NOMO-1 (cell line): ENCODE measurements around the gene NIPAL4.

ENCODE experiments used
- DNase-seq, 2 experiments: peaks; one replicate each; lab custom pipeline; 2025; ENCODE audit not compliant: unreplicated experiment in 2 of 2; lab: John Stamatoyannopoulos, UW

The NIPAL4 gene

GRCh38 chr5:157460921-157461792, 1.1 kb downstream of the NIPAL4 start:
- DNase-seq = no peak

DNA sequence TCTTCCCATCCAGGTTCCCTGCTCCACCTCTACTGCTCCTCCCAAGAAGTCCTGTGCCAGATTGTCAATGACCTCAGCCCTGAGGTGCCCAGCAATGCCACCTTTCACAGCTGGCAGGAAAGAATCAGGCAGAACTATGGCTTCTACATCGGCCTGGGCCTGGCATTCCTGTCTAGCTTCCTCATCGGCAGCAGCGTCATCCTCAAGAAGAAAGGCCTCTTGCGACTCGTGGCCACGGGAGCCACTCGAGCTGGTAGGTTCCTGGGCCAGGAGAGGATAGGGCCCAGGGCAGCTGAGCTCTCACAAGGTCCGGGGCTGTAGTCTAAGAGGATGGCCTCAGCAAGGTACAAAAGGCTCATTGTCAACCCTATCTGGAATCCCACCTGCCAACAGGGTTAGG, 3.1 kb downstream of the NIPAL4 start:
- DNase-seq = no peak

GRCh38 chr5:157463621-157464518, 3.9 kb downstream of the NIPAL4 start:
- peak in 1 of 2 experiments; percentile 54 for DNase-seq

DNA sequence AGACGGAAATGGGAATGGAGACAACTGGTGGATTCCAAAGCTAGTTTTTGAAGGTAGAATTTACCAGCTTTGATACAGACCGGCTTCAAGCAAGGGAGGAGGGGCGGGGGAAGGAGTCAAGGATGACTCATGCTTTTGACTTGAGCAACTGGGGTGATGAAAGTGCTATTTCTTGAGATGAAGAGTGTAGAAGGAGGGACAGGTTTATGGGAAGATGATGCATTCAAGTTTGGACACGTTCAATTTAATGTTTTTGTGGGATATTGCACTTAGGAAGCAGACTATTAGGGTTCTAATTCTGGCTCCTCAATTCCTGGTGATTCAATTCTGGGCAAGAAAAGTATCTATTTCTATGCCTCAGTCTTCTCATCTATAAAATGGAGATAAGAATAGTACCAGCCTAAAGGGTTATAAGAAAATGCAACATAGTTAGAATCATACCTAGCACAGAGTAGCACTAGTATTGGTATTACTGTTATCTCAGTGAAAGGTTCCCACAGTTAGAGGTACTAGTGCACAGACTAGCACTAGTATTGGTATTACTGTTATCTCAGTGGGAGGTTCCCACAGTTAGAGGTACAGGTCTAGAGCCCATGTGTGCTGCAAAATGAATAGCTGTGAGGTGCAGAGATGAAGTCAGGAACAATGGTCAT, 4.6 kb downstream of the NIPAL4 start:
- peak; percentile 71 to 92 for DNase-seq

GRCh38 chr5:157468293-157468965, 8.4 kb downstream of the NIPAL4 start:
- no peak for DNase-seq

GRCh38 chr5:157469073-157469472, 9.1 kb downstream of the NIPAL4 start:
- DNase-seq = no peak

DNA sequence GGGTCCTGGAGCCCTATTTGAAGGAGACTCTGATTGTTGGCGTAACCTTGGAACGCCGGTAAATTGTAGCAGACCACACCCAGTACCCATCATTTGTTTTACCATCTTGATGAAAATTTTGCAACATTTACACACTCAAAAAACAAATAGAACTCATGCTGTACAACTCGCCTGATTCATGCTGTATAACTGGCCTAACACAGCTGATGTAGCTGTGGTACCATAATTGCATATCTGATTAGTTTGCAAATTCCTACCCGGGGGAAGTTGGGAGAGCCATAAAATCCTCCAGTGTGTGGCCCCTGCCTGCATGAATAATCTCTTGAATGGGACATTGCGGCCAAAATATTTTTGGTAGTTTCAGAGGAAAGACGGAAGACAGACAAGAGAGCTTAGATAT, 9.7 kb downstream of the NIPAL4 start:
- no peak for DNase-seq

DNA sequence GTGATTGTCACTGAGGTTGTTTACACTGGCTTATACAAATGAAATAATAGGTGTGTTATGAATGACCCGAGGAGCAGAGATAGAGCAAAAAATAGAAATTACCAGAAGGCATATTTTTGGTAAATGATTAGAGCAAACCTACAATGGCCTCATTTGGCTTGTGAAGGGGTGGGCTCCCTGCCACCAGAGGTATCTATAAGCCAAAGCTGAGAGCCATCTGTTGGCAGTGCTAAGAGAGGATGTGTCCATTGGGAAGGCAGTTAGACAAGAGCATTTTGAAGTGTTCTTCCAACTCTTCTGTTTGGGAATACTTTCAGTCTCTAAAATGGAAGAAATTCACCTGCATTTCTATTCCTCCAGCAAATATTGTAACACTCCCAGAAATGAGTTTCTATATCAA, 10.6 kb downstream of the NIPAL4 start:
- no peak for DNase-seq

DNA sequence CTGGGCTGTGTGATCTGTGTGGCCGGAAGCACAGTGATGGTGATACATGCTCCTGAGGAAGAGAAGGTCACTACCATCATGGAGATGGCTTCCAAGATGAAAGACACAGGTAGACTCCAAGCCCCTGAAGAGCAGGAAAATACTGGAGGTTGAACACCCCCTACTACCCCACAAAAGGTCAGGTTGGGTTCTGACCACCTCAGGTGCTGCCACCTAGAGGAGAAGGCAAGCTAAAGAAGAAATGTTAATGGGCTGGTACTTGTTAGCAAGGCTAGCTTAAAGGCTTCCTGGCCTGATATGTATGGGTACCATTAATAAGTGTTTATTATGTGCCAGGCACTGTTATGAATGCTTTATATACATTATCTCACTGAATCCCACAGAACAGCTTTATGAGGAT, 11.7 kb downstream of the NIPAL4 start:
- peak; percentile 20 to 23 for DNase-seq

DNA sequence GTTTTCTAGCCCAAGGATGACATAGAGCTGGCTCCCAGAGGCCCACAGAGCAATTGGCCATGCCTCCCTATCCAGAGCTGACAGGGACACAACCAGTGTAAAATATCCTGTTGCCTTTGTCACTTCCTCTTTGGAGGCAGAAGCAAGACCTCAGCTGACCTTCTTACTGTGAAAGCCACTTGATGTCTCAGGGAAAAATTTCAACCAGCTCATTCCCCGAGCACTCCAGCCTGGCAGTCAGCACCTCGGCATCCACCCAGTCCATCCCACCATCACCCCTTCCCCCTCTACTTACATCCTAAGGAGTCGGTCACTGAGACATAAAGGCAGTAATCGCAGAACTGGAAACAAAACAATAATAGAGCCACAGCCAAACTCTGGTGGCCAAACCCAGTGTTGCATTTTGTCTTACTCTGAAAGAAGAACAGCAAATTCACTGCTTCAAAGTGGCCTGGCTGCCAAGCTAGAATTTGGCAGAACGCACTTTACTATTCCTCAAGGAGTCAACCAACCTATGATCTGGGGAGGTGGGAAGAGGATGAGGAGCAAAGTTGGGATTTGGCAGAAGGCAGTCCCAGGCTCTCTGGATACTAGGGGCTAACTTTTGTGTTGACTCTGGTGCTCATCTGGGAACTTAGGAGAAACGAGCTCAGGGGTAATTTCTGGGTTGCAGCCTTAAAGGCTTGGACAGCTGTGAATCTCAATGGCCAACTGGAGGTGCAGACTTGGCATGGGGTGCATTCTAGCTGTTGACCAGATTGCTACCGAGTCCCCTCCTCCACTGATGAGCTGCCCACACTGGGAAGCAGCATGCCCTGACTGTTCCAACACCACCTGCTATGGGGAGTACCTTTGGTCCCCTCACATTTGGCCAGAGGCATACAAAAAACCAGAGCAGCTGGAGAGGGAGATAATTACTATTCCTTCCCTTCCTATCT, 13.6 kb downstream of the NIPAL4 start:
- DNase-seq = peak in 1 of 2 experiments; percentile 48

GRCh38 chr5:157475432-157475831, 15.4 kb downstream of the NIPAL4 start:
- no peak for DNase-seq

GRCh38 chr5:157476702-157477408, 16.8 kb downstream of the NIPAL4 start:
- DNase-seq = peak; percentile 61

DNA sequence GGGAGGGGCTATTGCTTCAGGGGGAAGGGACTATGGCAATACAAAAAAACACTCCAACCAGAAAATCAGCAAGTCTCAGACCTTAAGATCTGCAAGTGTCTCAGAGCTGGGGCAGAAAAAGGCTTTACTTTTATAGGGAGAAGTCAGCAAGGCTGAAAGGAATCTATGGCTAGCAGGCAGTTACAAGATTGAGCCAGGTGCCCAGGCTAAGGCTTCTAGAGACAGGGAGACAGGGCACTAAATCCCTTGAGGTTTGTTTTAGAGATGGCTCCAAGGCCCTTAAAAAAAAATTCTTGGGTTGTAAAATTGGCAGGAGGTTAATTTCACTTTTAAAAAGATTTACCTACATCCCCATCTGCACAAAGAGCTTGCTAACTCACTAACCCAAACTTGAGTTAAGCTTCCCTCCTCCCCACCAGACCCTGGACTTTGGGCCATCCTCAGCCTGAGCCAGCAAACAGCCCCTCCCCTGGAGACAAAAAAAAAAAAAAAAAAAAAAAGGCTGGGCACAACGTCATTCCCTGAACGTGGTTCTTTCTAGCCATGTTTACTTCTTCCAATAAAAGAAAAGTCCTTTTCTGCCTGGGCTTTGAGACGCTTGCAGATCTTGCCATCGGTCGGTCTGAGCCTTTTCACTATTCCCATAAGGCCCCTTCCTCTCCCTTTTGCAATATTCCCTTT, 17.9 kb downstream of the NIPAL4 start:
- DNase-seq = no peak

DNA sequence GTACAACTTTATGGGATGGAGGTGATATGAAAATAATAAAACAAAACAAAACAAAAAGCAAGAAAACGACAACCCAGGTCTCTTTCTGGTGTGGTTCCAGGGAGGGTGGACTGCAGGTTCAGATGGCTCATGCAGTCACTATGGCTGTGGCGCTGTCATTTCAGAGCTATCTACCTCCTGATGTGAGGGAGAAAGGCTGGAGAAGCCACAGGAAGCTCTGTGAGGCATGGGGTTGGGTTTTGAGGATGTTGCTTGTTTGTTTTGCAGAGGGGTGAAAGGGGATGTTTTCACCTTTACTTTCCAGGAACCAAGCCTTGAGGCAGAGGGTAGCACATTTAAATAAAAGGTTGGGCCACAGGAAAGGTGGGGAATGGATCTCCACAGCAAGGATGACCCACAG, 18.7 kb downstream of the NIPAL4 start:
- no peak for DNase-seq

GRCh38 chr5:157479166-157479565, 19.2 kb downstream of the NIPAL4 start:
- no peak for DNase-seq

GRCh38 chr5:157479612-157480510, 19.8 kb downstream of the NIPAL4 start:
- no peak for DNase-seq

GRCh38 chr5:157481265-157481664, 21.3 kb downstream of the NIPAL4 start:
- no peak for DNase-seq
